GM19468 (cell line): ENCODE measurements around the gene IP6K3.

Experiments
- ATAC-seq: cut with Tn5 transposase; IDR thresholded peaks from one replicate; pipeline ENCODE4 v1.9.1; 2021; ENCODE audit warnings: mild to moderate bottlenecking, moderate library complexity, moderate number of reproducible peaks; ENCODE audit not compliant: unreplicated experiment; ENCODE audit errors: extremely low read depth

Gene IP6K3

GRCh38 chr6:33682341-33682740, 64.4 kb downstream of the IP6K3 start:
- ATAC-seq = no peak

- no peak for ATAC-seq
These were observed 66.9 kb downstream of the IP6K3 start for GRCh38 chr6:33679761-33680160.

DNA sequence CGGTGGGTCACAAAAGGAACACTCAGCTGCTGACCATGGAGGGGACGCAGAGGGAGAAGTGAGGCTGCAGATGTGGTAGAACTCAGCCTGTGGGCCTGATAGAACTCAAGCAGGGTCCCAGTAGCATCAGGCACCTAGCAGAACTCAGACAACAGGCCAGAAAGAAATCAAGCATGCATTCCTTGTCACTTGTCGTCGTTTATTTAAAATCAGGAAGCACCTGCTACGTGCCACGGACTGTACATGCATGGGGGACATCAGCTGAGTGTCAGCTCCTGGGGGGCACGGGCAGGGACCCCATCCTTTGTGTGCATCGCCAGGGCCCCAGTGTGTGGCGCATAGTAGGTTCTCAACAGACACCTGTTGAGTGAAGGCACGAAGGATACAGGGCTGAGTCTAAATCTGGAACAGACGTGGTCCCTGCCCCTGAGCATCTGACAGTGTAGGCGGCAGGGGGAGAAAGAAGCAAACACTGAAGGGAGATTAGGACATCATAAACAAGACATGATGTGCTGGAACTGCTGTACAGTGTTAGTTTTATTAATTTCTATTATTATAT, 67.7 kb downstream of the IP6K3 start:
- no peak for ATAC-seq

DNA sequence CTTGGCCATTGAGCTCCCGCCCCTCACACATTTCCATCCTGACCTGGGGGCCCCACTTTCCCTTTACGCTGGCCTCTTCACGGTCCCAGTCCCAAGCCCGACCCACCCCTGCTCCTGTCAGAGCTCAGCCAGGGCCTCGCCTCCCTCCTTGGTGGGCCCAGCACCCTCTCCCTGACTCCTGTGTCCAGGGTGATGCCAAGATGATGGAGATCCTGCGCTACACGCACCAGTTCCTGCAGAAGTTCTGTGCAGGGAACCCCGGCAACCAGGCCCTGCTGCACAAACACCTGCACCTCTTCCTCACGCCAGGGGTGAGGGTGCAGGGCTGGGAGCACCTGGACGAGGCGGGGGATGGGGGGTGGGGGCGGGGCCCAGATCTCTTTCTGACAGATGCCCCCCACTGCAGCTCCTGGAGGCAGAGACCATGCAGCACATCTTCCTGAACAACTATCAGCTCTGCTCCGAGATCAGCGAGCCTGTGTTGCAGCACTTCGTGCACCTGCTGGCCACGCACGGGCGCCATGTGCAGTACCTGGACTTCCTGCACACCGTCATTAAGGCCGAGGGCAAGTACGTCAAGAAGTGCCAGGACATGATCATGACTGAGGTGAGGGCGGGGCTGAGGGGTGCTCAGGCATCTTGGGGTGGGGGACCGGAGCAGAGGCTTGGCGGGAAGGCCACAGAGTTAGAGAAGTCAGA, 68.3 kb downstream of the IP6K3 start:
- ATAC-seq = no peak

- no peak for ATAC-seq
These were observed 69.0 kb downstream of the IP6K3 start for GRCh38 chr6:33677689-33678088.

DNA sequence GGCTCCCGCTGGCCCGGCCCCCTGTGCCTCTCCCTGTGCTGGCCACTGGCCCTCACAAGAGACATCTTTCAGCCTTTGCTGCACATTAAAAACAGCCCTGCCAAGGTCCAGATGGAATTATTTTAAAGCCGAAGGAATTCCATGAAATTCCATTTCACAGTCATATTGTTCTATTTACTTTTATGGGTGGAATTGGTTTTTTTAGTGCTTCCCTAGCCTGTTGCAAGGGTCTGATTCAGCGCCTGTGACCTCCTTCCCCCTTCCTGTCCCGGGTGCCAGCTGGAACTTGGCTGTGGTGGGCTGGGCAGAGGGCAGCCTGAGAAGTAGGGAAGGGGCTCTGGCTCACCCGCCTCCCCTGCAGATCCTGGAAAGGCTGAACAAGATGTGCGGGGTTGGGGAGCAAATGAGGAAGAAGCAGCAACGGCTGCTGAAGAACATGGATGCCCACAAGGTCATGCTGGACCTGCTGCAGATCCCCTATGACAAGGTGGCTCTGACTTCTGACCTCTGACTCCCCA, 69.5 kb downstream of the IP6K3 start:
- no peak for ATAC-seq

GRCh38 chr6:33676416-33677142, 70.1 kb downstream of the IP6K3 start:
- no peak for ATAC-seq

DNA sequence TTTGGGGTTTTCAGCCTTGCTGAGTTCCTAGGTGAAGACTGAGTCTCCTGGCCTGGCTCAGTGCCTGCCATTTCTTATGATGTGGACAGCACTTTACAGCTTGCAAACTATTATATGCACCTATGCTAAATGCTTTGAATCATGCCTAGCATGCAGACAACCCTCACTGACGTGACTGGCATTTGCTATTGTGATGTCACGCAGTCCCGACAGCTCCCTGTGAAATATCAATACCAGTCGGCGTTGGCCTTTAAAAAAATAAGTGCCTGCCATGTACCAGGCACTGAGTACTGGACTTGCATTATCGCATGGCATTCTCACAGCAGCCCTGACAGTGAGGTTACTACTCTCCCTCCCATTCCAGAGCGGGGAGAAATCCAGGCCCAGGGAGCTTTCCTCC, 70.7 kb downstream of the IP6K3 start:
- no peak for ATAC-seq

DNA sequence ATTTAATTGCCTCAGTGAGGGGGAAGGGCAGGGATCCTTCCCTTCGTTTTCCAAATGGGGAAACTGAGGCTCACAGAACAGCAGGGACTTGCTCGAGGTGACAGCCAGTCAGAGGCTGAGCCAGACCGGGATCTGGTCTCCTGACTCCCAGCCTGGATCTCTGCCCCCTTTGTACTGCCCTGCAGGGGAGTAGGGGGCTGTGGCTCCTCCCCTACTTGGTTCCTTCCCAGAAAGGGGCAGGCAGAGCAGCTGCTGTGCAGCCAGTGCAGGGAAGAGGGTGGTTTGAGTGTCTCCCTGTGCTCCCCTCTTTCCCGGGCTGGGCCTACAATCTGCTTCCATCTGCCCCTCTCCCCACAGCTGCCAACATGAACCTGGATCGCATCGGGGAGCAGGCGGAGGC, 72.9 kb downstream of the IP6K3 start:
- no peak for ATAC-seq

DNA sequence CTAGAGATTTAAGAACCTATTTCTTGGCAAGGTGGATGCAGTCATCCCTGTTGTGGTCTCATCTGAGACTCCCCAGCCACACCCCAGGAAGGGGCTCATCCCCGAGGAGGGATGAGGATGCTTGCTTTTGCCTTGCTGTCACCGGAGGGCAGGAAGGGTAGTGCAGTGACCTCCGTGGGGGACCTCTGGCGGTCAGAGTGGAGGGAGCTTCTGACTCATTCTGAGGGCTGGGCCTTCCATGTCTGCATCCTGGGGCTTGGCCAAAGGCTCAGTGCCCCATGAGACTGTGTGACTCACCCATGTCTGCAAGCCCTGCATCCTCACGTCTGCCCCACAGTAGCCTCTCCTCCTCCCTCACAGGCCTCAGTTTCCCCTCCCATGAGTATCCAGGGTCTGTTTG, 73.9 kb downstream of the IP6K3 start:
- ATAC-seq = no peak

- ATAC-seq = no peak
These were observed 75.0 kb downstream of the IP6K3 start for GRCh38 chr6:33671744-33672072.
